HG02884 (cell line): Measurements from ENCODE around the gene BCDIN3D.

ENCODE experiments used
- ATAC-seq: cut with Tn5 transposase; IDR thresholded peaks from one replicate; pipeline ENCODE4 v1.9.1; 2021; ENCODE audit warnings: mild to moderate bottlenecking, moderate library complexity; ENCODE audit not compliant: unreplicated experiment

Gene BCDIN3D

DNA sequence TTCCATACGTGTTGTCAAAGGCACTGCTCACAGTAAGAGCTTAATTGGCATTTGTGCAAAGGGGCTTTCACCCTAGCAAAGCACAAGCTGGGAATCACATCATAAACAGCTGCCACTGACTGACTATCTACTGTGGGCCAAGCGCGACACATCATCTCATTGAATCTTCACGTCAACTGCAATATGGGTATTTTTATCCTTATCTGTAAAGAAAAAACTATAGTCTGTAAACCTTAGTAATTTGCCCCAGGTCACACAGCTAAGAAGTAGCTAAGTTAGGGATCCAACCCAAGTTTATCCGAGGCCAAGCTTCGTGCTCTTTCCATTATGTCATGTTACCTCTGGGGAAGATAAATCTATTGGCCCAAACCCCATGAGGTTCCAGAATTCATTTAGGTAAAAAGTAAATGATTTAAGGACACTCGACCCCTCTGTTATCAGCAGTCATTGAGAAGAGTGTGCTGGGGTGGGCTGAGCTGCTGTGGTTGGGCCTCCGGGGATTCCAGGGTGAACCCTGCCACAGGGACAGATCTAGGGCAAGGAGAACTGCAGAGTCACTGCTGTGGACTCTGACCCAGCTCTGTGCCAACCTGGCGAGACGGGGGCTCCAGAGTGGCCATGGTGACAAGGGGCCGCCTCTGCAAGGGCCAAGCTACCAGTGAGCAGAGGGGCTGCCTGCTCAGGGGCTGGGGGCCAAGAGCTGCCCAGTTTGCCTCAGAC lies 42.3 kb downstream of the BCDIN3D start:
- ATAC-seq, result no peak

DNA sequence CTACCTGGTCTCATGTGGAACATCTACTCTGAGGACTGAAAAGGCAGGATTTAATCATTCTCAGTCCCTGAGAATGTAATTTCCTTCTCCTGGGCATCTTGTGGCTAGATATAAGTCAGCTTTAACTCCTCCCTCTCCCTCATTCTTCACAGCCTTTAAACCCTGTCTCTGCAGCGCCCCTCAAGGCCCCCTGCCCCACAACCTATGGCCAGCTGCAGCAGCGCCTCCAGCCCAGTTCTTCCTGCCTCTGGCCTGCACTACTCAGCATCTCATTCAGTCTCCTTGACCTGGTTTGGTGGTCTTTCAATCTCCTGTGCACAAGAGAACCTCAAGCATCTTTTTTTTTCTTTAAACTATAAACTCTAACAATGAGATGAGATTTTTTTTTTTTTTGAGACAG lies 44.0 kb downstream of the BCDIN3D start:
- no peak for ATAC-seq

DNA sequence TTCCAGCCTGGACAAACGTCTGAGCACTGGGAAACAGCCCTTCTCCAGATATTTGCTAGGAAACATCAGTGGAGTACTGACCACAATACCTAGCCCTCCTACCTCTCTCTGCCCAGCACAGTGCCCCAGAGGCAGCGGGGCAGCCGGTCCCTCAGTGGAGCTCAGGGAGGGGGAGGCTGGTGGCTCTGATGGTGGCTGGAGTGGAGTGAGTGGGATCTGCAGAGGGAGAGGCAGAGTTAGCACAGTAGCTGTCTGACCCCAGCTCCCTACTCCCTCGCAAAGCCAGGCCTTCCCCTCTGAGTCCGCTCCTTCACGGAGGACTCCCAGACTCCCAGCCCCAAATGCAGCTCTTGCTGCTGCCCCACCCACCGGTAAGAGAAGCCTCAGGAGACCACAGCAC lies 44.7 kb downstream of the BCDIN3D start:
- ATAC-seq, result no peak

DNA sequence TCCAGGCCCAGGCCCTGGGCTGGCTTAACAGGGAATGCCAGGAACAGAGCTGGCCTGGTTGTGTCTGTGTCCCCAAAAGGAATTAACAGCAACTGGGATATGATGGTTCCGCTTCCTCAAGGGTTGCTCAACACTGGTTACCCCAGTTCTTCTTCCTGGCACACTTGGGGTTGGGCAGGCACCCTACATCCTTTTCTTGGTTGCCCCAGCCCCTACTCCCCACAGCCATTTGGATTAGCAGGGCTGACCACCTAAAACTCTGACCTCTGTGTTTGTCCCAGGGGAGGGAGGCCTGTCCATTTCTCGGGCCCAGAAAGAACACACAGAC lies 45.5 kb downstream of the BCDIN3D start:
- ATAC-seq, result no peak

DNA sequence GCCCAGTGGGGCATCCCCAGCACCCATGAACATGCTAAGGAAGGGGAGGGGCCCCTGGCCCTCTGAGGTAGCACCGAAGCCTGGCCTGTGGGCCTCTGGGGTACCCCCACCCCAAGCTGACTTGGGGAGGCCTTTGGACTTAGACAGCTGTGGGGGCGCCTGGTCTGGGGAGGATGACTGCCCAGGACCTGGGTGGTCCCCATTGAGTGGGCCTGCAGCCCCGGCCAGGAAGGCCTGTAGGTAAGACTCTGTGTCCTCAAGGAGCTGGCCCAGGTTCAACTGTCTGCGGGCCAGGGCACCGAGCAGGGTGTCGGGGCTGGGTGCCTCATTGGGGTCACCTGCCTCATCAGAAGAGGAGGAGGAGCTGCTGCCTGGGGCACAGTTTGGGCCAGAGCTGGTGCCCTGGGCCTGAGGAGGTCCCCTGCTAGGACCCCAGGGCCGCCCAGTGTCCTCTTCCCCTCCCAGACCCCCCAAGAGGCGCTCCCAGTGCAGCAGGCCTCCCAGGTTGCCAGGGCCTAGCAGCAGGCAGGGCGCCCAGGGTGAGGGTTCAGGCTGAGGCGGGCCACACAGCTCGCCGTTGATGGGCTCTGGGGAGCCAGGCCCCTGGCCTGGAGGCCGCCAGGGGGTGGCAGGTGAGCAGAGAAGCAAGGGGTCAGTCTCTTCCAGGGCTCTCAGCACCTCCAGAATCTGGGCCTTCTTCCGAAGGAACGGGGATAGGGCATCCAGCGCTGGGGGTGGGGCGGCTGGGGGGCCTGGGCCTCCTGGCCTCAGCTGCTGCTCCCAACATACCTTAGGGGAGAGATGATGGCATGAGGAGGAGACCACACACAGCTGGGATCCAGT lies 46.1 kb downstream of the BCDIN3D start:
- no peak for ATAC-seq

DNA sequence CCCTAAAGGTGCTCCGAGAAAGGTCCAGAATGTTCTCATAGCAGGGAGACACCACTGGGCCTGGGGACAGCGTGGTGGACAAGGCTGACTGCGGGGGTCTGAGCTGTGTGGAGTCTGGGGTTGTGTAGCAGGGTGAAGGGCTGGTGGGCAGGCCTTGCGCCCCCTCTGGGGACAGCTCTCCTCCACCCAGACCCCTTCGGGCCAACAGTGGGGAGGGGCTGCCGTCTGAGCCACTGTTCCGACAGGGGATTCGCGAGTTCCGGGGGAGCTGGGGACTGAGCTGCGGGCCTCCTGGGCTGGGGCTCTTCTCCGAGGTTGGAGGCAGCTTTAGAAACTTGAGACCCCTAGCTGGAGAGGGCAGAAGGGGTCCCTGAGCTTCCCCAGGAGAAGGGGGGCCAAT lies 46.8 kb downstream of the BCDIN3D start:
- ATAC-seq, result no peak

DNA sequence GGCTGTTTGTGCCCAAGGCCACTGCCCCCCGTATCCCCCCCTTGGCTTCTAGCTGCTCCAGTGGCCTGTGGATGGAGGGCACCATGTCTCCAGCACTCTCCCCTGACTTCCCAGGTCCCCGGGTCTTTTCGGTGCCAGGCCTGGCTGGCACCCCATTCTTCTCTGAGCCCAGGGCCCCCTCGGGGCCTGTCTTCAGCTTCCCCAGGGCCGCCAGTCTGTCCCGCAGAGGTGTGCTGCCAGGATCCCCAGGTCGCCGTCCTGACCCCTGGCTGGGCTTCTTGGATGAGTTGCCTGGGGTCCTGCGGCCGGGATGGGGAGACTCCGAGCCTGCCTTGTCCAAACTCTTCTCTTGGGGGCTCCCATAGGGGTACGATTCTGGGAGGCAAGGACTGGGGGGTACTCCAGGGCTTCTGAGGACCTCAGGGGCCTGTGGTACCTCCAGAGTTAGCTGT lies 47.2 kb downstream of the BCDIN3D start:
- no peak for ATAC-seq

DNA sequence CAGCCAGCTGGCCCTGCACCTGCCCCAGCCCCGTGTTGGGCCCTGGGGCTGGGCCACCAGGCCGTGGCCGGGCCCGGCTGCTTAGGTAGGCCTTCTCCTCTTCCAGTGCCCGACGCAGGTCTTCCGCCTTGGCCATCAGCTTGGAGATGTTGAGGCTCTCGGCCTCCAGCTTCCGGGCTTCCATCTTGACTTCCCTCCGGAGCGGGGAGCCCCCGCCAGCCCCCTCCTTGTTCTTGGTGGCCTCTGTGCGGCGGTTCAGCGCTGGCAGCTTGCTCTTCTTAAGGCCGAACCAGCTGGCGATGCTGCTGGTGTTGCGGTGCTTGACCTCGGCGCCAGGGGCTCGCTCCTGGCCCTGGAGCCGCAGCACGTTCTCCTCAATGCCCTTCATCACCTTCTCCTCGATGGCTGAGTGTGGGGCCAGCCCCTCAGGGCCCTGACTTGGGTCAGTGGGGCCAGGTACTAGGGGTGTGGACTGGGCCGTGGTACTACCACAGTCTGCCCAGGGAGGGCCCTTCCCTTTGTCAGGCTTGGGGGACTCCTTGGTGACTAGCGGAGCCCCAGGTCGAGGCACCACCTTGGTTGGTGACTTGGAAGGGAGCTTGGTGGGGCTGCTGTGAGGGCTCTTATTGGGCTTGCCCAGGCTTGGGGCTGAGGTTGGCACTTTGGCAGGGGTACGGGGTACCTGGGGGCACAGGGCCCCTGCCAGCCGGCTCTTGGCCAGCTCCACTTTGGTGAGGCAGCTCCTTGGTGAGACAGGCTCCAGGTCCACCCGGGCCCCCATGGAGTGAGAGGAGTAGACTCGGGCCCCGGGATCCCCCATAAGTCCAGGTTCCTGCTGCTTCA lies 47.9 kb downstream of the BCDIN3D start:
- no peak for ATAC-seq

DNA sequence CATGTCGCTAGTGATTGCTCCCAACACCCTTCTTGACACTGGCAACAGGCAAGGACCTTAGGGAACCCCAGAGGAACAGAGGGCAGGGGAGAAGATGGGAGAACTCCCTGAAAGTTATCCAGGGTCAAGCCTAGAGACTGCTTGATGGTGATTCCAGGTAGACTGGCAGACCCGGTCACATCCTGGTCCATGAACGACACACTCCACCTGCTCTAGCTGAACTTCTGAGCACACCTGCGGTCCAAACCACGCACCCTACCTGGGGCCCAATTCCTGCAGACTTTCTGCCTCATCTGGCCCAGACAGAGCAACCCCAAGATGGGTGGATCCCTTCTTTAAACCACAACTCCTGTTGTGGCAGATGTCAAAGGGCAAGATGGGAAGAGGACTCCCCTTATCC lies 48.9 kb downstream of the BCDIN3D start:
- ATAC-seq, result no peak

DNA sequence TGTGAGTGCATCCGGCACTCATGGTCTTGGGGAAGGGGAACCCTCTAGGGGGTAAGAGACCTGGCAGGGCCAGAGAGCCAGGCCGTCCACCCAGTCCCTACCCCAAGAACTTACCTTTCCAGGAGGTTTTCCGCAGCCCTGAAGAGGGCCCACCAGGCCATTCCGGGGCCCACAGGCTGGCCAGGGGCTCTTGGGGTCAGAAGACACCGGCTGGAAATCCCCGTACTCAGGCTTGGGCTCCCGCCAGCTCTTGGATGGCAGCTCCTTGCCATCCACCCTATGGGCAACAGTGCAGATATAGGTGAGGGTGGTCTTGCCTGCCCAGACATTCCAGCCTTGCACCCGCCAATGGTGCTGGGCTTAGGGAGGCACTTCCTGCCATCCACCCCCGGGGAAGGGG lies 49.3 kb downstream of the BCDIN3D start:
- ATAC-seq, result no peak

DNA sequence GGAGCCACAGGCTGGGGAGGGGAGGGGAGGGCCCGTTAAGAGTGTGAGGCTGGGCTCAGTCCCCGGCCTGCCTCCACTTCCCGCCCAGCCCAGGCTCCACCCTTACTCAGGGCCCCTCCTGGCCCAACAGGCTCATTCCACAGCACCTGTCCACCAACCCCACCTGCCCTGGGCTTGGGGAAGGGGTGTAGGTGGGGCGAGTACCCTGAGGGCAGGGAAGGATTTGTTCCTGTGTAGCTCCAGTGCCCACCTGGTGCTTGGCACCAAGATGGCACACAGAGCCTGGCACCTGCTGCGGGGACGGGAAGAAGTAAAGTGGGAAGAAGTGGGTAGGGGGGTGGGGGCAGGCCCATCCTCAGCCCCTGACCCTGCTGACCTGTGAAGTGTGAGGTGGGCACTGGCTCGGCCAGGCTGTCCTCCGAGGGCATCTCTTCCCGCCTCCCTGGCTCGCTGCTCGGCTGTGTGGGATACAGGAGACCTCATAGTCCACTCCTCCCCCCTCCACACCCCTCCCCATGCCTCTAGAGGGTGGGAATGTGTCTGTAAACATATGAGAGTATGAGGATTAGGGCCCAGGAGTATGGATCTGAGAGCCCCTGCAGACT lies 49.8 kb downstream of the BCDIN3D start:
- no peak for ATAC-seq

DNA sequence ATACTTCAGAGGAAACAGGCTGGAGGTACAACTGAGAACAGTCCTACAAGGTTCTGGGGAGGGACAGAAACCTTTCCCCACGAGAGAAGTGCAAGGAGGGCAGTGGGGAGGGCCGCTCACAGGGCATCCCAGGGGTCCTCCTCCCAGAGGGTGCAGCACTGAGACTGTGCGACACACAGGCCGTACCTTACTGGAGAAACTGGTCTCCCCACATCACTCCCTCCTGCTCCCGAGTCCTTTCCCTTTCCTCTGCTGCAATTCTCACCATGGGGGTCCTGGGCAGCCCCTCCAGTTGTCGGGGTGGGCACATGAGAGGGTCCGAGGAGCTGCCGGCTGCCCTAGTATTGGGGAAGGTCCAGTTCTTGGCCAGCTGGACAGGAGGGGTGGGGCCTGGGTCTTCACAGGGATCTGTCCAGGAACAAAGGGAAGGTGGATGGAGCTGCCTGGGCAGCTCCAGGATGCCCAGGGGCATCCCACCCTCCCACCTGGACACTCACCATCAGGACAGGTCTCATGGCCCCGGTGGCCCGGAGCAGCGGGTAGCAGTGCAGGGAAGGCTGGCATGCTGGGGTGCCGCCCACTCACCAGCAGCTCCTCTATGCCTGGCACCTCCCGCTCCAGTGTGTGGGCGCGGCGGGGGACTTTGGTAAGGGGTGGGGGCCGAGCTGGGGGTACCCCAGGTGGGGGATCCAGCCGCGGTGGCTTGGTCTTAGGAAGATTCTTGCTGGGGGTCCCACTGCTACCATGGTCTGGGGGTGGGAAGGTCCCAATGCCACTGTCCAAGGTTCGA lies 50.5 kb downstream of the BCDIN3D start:
- no peak for ATAC-seq

DNA sequence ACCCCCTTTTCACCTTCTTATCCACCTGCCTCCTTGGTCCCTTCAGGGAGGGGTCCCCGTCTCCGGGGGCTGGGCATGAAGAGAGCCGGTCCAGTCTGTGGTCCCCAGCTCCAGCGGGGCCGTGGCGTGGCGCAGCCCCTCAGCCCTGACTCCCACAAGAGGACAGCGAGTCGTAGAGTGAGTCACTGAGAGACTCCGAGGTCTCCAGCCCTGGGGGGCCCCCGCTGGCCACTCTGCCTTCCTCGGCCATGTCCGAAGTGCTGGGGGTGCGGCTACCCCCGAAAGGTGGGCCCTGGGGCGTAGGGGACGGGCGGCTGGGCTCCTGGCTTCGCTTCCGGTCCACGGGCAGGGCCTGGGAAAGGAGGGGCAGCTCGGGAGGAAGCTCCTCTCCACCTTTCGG lies 51.2 kb downstream of the BCDIN3D start:
- no peak for ATAC-seq

DNA sequence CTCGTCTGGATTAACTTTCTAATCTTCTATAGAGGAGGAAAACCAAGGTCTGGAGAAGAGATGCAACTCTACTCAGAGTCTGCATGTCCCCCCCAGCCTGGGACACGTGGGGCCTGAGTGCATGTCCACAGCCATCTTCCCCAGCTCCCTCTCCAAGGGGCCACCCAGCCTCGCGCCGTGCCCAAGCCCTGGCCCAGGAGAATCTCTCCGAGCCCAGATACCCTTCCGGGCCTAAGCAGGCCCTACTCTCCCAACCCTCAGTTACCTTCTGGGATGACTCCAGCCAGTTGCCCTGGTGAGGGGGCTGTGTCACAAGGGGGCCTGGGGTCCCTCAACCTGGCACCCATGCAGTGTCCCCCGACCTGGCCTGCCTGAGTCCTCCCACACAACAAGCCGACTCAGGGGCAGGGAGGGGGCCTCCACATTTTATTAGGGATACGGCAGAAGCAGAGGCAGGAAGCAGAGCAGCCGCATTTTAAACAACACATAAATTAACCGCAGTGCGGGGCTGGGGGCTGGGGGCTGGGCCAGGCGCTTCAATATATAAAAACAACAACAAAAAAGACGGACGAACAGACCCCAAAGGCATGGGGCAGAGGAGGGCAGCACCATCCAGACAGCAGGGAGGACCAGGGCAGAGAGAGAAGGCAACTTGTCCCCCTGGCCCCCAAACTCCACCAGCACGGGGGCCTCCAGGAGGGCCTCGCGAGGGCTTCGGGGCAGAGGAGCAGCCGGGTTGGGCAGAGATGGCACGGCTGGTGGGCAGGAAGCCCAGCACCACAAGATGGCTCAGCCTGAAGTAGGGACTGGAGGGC lies 52.0 kb downstream of the BCDIN3D start:
- ATAC-seq, result no peak

DNA sequence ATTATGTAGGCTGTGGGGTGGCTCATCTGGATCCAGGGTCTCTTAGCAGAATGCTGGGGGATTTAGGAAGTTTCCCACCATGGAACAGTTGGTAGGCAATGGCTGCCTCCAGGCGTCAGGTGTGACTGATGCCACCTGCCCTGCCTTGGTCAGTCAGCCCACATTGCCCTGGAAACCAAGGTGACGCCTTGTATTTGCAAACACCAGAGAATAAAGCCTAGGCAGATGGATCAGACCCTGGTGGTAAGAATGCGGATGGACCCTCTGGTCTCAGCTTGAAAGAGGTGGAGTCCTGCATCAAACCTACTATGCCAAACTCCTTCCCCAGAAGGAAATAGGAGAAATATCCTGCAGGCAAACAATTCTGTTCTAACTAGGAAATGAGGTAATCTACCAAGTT lies 52.9 kb downstream of the BCDIN3D start:
- no peak for ATAC-seq

DNA sequence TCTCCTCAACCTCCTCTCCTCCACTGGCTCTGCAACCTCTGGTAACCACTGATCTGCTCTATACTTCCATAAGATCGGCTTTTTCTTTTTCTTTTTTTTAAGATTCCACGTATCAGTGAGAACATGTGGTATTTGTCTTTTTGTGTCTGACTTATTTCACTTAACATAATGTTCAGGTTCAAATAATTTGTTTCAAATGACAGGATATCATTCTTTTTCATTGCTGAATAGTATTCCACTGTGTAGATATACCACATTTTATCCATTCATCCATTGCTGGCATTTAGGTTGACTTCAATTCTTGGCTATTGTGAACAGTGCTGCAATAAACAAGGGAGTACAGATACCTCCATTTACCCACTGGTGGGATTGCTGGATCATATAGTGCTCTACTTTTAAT lies 55.2 kb downstream of the BCDIN3D start:
- ATAC-seq, result no peak
